ENCODE data around the gene ZDHHC12.
A peak's percentile ranks its signal among the peaks of the same experiment; 100 is the strongest.

The ZDHHC12 gene

GRCh38 chr9:128729766-128730517 lies 6.0 kb upstream of the ZDHHC12 start:
- peak; percentile 35 for DNase-seq

DNA sequence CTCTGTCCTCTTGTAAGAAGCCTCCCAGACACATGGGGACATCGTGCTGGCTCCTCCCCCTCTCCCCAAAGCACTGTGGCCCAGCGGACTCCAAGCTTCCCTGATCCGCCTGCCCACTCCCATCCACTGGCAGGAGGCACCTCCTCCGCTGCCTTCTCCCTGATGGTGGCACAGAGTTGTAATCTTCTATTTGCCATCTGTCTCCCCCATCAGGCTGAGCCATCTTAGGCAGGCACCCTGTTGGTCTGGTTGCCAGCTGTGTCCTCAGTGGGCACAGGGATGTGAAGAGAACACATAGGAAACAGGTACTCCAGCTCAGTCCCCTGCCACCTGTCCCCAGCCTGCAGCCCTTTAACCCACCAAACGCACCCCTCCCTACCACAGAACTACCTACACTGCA lies 5.4 kb upstream of the ZDHHC12 start:
- peak; percentile 53 for DNase-seq

DNA sequence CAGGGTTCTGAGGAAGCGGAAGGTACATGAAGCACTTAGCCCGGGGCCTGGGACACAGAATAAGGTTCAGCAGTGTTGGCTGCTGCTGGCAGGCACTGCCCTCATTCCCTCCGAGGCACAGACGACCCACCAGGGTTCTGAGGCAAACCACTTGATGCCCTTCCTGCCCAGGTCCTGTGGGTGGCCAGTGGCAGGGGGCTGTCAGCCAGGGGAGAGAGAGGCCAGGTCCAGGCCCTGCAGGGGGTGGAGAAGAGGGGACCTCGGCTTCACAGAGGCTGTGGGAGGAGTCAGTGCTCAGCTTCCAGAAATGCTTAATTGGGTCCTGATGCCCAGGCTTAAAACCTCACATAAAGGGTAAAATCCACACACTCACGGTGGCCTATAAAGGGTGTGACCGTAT lies 4.4 kb upstream of the ZDHHC12 start:
- DNase-seq: peak; percentile 29

GRCh38 chr9:128727640-128728248 lies 3.8 kb upstream of the ZDHHC12 start:
- DNase-seq: no peak

- DNase-seq: peak; percentile 94
Measured at GRCh38 chr9:128724744-128725211, 851 bp upstream of the ZDHHC12 start.

DNA sequence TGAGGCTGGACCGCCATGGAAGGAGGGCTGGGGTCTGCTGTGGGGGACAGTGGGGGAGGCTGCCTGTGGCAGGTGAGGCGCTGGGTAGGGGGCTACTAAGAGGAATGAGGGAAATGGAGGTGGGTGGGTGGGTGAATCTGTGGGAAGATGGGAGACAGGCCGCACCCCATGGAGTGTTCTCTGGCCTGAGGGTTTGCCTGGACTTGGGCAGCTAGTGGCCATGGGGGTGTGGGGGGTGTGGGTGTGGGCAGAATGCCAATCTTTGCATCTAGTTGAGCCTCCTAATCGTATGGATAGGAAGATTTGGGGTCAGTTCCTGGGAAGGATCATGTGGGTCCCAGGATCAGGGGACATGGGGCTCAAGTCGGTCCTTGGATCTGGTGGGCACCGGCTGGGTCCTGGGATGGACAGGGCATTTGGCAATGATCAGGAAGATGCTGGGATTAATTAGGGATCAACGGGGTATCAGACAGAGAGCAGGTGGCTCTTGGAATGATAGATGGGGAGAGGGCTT lies 518 bp downstream of the ZDHHC12 start:
- no peak for DNase-seq

DNA sequence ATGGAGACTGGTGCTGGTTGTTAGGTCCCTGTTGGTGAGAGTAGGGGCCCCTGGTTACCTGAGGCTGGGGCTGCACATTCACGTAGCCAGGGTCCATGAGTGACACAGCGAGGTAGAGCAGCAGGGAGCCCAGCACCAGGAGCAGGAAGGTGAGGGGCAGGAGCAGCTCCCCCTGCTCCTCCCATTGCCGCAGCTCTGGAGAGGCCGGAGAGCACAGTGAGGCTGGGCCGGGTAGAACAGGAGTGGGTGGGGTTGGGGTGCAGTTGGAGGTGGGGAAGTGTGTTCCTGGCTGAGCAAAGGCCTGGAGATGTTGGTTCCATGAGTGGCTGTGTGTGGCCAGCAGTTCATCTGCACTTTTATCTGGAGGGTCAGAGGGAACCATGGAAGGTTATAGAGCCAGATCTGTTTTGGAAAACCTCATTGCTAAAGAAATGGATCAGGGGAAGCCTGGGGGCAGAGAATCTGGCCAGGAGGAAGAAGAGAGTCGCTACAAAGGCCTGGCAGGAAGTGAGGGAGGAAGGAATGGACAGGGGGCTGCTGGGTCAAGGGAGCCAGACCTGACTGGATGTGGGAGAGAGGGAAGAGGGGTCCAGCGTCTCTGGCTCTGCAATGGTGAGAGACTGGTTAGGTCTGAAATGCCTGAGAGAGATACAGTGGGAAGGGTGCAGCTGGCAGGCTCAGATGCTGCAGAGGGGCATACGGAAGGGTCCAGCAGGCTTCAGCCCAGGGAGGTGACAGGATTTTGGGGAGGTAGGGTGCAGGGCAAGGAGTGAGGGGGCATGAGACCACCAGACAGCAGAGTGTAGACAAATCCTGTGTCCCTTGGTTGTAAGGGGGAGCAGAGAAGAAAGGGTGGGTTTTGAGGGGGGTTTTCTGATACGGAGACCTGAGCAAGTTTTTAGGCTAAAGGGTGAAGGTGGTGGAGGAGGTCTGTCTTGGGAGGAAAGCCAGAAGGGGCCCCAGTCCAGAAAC lies 1.3 kb downstream of the ZDHHC12 start:
- DNase-seq: no peak

- no peak for DNase-seq
Measured at GRCh38 chr9:128721487-128722010, 2.4 kb downstream of the ZDHHC12 start.

GRCh38 chr9:128720841-128721486 lies 3.0 kb downstream of the ZDHHC12 start:
- DNase-seq: no peak

DNA sequence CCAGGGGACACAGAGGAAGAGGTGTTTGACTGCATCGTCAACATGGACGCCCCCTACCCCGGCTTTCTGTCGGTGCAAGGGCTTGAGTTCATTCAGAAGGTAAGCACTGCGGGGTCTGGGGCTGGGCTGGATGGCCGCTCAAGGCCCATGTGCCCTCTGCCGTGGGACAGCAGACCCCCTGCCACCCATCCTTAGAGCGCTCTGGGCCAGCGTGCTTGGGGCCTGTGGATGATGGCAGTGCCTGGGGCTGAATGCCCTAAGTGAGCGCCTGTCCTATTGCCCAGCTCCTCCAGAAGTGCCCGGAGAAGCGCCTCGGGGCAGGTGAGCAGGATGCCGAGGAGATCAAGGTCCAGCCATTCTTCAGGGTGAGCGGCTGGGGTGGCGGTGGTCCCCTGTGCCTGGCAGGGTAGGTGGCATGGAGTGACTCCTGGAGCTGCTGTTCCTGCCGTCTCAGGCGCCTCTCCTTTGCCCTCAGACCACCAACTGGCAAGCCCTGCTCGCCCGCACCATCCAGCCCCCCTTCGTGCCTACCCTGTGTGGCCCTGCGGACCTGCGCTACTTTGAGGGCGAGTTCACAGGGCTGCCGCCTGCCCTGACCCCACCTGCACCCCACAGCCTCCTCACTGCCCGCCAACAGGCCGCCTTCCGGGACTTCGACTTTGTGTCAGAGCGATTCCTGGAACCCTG lies 3.9 kb downstream of the ZDHHC12 start:
- DNase-seq: no peak

GRCh38 chr9:128718475-128718874 lies 5.5 kb downstream of the ZDHHC12 start:
- DNase-seq: no peak

DNA sequence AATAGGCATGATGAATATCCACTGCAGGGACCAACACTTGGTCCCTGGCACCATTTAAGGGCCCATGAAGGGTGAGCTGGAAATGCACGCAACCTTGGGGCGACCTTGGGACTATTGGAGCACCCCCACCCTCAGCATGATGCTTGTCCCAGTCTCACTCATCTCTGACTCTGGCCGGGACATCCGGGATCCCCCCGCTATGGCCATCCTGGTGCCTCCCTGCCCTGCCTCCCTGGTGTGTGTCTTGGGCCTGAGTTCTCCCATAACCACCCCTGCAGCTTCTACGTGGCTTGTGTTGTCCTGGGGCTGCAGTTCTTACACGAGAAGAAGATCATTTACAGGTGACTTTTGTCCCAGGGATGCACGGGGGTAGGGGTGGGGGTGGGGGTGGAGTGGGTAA lies 5.9 kb downstream of the ZDHHC12 start:
- DNase-seq: no peak

- no peak for DNase-seq
Measured at GRCh38 chr9:128716581-128717254, 7.2 kb downstream of the ZDHHC12 start.

GRCh38 chr9:128715436-128715750 lies 8.5 kb downstream of the ZDHHC12 start:
- DNase-seq: no peak

DNA sequence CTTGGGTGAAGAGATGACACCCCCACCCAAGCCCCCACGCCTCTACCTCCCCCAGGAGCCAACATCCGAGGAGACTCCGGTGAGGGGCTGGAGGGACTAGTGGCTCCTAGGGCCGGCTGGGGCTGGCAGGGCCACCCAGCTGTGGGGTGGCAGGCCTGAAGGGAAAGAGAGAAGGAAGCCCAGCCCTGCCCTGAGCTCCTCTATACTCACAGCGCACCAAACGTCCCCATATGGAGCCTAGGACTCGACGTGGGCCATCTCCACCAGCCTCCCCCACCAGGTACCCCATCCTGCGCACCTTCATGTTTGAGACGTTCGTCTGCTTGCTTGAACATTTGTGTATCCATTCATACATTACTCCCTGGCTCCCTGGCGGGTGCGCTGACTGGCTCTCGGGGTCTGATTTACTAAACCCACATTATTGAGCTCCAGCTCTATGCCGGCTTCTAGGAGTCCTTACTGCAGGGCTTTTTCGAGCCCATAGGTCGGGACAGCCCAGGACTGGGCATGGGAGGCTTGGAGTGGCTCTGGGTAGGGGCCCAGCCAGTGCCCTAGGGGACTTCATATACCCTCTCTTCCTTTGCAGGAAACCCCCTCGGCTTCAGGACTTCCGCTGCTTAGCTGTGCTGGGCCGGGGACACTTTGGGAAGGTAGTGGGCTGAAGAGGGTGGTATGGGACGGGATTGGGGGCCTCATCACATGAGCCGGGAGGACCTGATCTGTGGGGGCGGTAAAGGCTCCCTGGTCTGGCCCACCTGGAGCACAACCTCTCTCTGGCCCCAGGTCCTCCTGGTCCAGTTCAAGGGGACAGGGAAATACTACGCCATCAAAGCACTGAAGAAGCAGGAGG lies 9.1 kb downstream of the ZDHHC12 start:
- no peak for DNase-seq

DNA sequence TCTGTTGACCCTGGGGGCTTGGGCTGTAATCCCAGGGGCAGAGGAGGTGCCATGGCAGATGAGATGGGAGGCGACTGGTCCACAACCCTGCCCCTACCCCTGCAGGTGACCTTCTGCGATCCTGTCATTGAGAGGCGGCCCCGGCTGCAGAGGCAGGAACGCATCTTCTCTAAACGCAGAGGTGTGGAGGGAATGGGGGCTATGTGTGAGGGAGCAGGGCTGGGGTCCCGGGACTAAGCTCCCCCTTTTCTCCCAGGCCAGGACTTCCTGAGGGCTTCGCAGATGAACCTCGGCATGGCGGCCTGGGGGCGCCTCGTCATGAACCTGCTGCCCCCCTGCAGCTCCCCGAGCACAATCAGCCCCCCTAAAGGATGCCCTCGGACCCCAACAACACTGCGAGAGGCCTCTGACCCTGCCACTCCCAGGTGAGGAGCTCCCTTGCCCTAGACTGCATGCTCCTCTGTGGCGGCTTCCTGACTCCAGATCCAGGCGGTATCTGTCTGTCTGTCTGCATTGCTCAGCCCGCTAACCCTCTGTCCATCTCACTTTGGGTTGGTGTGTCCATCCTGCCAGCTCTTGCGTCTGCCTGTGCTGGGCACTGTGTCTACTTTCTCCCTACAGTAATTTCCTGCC lies 9.9 kb downstream of the ZDHHC12 start:
- DNase-seq: no peak

DNA sequence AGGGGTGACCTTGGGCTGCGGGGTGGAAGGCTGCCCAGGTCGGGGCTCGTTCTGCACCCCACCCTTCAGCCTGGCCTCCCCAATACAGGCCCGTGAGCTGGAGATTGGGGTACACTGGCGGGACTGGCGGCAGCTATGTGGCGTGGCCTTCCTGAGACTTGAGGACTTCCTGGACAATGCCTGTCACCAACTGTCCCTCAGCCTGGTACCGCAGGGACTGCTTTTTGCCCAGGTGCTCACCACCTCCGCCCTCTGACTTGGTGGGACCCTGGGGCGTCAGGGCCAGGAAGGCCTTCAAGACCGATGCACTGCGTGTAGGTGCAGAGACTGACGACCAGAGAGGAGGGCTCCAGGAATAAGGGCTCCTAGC lies 10.5 kb downstream of the ZDHHC12 start:
- no peak for DNase-seq

GRCh38 chr9:128712451-128713410 lies 11.2 kb downstream of the ZDHHC12 start:
- no peak for DNase-seq

DNA sequence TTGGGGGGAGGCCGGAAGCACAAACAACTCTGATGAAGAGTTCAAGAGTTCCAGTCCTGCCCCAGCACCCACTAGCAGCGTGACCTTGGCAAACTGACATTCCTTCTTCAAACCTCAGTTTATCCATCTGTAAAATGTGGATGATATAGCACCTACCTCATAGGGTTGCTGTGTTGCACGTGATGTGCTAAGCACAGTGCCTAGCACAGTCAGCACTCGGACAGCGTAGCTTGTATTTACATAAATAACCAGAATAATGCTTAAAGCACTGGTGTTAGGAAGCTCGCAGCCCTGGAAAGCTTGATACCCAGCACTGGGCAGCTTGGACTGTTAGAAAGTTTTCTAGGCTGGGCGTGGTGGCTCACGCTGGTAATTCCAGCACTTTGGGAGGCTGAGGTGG lies 16.5 kb downstream of the ZDHHC12 start:
- no peak for DNase-seq

Data from NCI-H1694 treated with DMSO at 0.1 percent for 48 hours (cell line).